Lower leg skin (tissue), 3 donors: ENCODE data around the gene RAG1.

Source experiments
- POLR2A ChIP-seq, 2 donors: fragments of 450-650 bp; IDR thresholded peaks; one replicate each; pipeline ENCODE4 v1.6.1; 2016 to 2017; ENCODE audit warnings: antibody characterized with exemption in 2 of 2, mild to moderate bottlenecking in 1 of 2, moderate library complexity in 1 of 2
- TF ChIP-seq, protein P1 (sequence below), 3 donors: fragments of 450-650 bp; IDR thresholded peaks; one replicate each; pipeline ENCODE4 v1.5.1; 2016; ENCODE audit warnings: antibody characterized with exemption in 3 of 3, mild to moderate bottlenecking in 3 of 3, moderate library complexity in 2 of 3

DNA sequence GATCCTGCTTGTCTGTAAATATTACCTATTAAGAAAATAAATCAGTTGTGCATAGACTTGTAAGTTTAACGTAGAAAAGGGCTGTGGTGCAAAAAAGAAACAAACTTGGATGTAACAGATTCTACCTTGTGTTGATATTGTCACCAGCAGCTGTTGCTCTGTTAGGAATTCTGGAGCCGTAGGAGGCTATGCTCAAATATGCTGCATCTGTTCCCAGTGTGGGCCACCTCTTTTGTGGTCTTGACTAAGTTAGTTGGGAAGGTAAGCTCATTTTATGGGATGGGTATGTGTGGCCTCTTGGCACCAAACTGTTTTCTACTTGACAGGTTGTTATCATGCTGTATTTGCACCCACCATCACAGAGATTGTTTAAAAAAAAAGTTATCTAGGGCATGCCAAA, 59.7 kb downstream of the RAG1 start:
- no peak for TF ChIP-seq POLR2A (IDR thresholded peaks at IDR 0.05)
- TF ChIP-seq, protein P1, sequence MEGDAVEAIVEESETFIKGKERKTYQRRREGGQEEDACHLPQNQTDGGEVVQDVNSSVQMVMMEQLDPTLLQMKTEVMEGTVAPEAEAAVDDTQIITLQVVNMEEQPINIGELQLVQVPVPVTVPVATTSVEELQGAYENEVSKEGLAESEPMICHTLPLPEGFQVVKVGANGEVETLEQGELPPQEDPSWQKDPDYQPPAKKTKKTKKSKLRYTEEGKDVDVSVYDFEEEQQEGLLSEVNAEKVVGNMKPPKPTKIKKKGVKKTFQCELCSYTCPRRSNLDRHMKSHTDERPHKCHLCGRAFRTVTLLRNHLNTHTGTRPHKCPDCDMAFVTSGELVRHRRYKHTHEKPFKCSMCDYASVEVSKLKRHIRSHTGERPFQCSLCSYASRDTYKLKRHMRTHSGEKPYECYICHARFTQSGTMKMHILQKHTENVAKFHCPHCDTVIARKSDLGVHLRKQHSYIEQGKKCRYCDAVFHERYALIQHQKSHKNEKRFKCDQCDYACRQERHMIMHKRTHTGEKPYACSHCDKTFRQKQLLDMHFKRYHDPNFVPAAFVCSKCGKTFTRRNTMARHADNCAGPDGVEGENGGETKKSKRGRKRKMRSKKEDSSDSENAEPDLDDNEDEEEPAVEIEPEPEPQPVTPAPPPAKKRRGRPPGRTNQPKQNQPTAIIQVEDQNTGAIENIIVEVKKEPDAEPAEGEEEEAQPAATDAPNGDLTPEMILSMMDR (IDR thresholded peaks at IDR 0.05) = no peak
